Cardiac fibroblast (primary cell): Measurements from ENCODE around the gene SLC26A4.
A peak's percentile ranks its signal among the peaks of the same experiment; 100 is the strongest.

Source experiments
- DNase-seq, 2 donors: peaks; one replicate each; pipeline versions ENCODE4 v3.0.0 to v3.0.0-alpha.2; 2010; ENCODE audit warnings: low read depth in 2 of 2
- H3K4me3 ChIP-seq, 2 donors: replicated peaks in 1 of 2; 1 replicate in 1 of 2; 2 replicates in 1 of 2; pipeline ENCODE4 v1.5.1; 2011; ENCODE audit warnings: low read depth in 2 of 2, low read length in 2 of 2, mild to moderate bottlenecking in 2 of 2, moderate library complexity in 1 of 2
- CTCF ChIP-seq: IDR thresholded peaks from one replicate; pipeline ENCODE4 v1.5.1; 2011; ENCODE audit warnings: low read depth, mild to moderate bottlenecking, low read length, inconsistent platforms

The SLC26A4 gene

GRCh38 chr7:107726356-107727130, 65.9 kb downstream of the SLC26A4 start:
- no peak overlapping the region for H3K4me3 ChIP-seq
- DNase-seq: no peak
- no peak for TF ChIP-seq CTCF

GRCh38 chr7:107728276-107728675, 67.6 kb downstream of the SLC26A4 start:
- no peak for TF ChIP-seq CTCF
- no peak overlapping the region for H3K4me3 ChIP-seq
- no peak for DNase-seq

GRCh38 chr7:107742678-107743566, 82.3 kb downstream of the SLC26A4 start:
- DNase-seq: no peak
- TF ChIP-seq CTCF: no peak
- H3K4me3 ChIP-seq: peak overlapping the region; percentile 58 to 85

GRCh38 chr7:107743567-107744344, 83.1 kb downstream of the SLC26A4 start, which contains the start of gene CBLL1:
Gene CBLL1 (plus strand): TSS chr7:107744142. CDS start chr7:107744164, 22 bp downstream.
- DNase-seq: peak; percentile 96 to 98
- H3K4me3 ChIP-seq: peak within 1 kb of the TSS; percentile 84 to 85
- TF ChIP-seq CTCF: peak; percentile 73

GRCh38 chr7:107744345-107744750, 83.7 kb downstream of the SLC26A4 start:
- DNase-seq: no peak
- no peak for TF ChIP-seq CTCF
- H3K4me3 ChIP-seq: peak overlapping the region; percentile 84 to 85

GRCh38 chr7:107746006-107746405, 85.4 kb downstream of the SLC26A4 start:
- no peak for TF ChIP-seq CTCF
- H3K4me3 ChIP-seq: peak overlapping the region in 1 of 2 donors; percentile 1
- DNase-seq: no peak
